CD4-positive, alpha-beta T cell treated with Interleukin-6 for 4 hours (primary cell): ENCODE data around the gene TP53BP1.
"Not testable (repeated sequence)": the region's sequence is repeated elsewhere in the genome, so short reads cannot be mapped to it uniquely, and the experiment has no call there.

Experiments
- DNase-seq: peaks from one replicate; pipeline ENCODE4 v3.0.0-alpha.2; 2020; ENCODE audit warnings: mixed read lengths

Gene TP53BP1

GRCh38 chr15:43406808-43407207 lies 86.1 kb downstream of the TP53BP1 start:
- DNase-seq = no peak

GRCh38 chr15:43406189-43406588 lies 86.8 kb downstream of the TP53BP1 start:
- DNase-seq = no peak

DNA sequence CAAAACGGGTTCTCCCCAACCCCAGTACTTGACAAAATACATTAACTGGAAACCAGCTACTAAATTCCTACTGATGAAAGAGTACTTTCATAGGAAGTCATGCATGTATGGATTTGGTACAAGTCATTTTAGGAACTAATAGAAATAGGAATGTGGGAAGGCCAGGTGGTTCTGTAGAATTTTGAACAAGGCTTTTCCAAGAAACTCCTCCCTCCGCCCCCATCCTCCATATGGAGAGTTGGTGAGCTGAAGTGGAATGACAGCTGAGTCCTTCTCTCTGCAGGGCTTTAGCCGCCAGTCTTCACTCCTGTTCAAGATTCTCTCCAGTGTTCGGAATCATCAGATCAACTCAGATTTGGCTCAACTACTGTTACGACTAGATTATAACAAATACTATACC lies 88.8 kb downstream of the TP53BP1 start:
- DNase-seq = no peak

DNA sequence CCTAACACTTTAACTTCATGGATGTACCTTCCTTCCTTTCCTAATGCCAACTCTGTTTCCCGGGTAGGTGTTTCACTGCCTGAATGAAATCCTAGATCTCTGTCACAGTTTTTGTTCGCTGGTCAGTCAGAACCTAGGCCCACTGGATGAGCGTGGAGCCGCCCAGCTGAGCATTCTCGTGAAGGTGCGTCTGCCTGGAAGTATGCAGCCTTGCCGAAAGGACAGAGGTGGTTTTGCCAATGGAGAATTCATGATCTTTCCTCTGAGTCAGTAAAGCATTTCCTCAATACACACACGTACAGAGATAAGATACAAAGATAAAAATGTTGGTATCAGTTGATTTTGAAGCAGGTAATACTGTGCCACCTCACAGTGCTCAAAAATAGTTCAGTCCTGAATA lies 89.3 kb downstream of the TP53BP1 start:
- no peak for DNase-seq

GRCh38 chr15:43402255-43402654 lies 90.7 kb downstream of the TP53BP1 start:
- DNase-seq = no peak

GRCh38 chr15:43393592-43393991 lies 99.4 kb downstream of the TP53BP1 start:
- not testable (repeated sequence) for DNase-seq

GRCh38 chr15:43390723-43391122 lies 102.2 kb downstream of the TP53BP1 start:
- DNase-seq = no peak

GRCh38 chr15:43383070-43383469 lies 109.9 kb downstream of the TP53BP1 start:
- DNase-seq = no peak

- DNase-seq = no peak
These were observed 110.6 kb downstream of the TP53BP1 start for GRCh38 chr15:43382310-43382709.

DNA sequence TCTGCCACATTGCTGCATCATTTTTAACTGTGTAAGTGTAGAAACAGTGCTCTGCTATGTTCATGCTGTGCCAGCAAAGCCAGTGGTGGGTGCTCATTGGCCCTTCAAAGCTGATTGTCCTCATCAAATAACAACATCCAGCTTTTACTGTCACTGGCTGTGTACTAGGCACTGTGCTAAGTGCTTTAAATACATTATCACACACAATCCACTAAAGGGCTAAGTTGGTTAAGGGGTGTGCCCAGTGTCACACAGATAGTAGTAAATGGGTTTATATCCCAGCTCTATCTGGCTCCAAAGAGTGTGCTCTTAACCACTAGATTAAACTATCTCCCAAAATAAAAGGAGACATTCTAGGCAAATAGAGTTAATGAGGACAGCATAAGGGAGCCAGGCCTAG lies 114.4 kb downstream of the TP53BP1 start:
- DNase-seq = no peak

DNA sequence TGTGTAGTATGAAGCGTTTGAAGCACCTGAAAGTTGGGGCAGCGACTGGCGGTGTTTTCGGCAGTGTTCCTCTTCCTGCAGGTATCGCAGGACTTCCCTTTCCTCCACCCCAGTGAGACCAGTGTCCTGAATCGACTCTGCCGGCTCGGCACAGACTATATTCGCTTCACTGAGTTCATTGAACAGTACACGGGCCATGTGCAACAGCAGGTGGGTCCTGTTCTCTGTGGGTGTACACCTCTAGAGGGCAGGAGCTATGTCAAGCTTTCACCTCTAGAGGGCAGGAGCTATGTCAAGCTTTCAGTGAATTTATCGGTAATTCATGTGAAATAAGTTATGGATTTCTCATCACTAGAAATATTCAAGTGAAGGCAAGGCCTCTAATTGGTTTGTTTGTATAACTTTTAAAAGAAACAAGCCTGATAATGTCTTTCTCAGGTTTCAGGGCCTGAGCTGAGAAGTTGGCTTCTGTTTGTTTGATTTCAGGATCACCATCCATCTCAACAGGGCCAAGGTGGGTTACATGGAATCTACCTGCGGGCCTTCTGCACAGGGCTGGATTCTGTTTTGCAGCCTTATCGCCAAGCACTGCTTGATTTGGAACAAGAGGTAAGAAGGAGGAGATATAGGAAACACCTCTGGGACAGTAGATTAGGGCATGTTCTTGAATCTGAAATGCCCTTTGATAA lies 116.8 kb downstream of the TP53BP1 start:
- peak; percentile 38 for DNase-seq

GRCh38 chr15:43370975-43371974 lies 121.7 kb downstream of the TP53BP1 start, which contains the start of the genes TUBGCP4 and ZSCAN29:
TUBGCP4 (plus strand) TSS chr15:43371101; CDS start chr15:43371355, 254 bp downstream.
ZSCAN29 (minus strand) TSS chr15:43371043; CDS start chr15:43369913, 1,130 bp downstream.
- peak; percentile 78 for DNase-seq

- peak; percentile 4 for DNase-seq
These were observed 122.5 kb downstream of the TP53BP1 start for GRCh38 chr15:43370310-43370974.

DNA sequence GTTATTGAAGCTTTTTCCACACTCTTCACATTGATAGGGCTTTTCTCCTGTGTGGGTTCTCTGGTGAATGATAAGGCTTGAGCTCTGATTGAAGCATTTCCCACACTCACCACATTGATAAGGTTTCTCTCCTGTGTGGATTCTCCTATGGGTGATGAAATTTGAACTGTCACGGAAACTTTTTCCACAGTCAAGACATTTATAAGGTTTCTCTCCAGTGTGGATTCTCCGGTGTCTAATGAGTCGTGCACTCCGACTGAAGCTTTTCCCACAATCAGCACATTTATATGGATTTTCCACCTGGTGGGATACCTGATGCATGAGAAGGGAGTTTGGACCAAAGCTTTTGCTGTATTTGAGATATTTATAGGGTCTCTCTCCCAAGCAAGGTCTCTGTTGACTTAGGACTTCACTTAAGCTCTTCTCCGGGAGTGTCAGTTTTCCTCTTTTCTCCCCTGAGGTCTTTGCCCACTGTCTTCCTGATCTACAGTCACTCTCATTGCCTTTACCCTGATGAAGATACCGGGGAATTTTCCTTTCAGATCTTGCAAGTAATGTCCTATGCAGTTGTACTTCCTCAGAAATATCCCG lies 131.5 kb downstream of the TP53BP1 start:
- DNase-seq = no peak

GRCh38 chr15:43360821-43361220 lies 132.1 kb downstream of the TP53BP1 start:
- DNase-seq = no peak
